Astrocyte of the spinal cord (primary cell): ENCODE results near the gene FBXW4.

ENCODE experiments used
- DNase-seq: peaks from one replicate; pipeline ENCODE4 v3.0.0; 2011; ENCODE audit warnings: low read depth, low spot score
- H3K4me3 ChIP-seq: 2 replicates; pipeline ENCODE4 v1.5.1; 2011; ENCODE audit warnings: low read depth, mild to moderate bottlenecking, low read length, moderate library complexity
- in situ Hi-C: cut with HindIII; loops from 2 replicates; pipeline ENCODE4 v1.10.0; 2017; ENCODE audit warnings: low sequenced_read_pairs
- TF ChIP-seq, protein P1 (sequence below): IDR thresholded peaks from 2 replicates; pipeline ENCODE4 v1.5.1; 2012; ENCODE audit warnings: low read depth, mild to moderate bottlenecking, low read length, inconsistent platforms

Gene FBXW4

DNA sequence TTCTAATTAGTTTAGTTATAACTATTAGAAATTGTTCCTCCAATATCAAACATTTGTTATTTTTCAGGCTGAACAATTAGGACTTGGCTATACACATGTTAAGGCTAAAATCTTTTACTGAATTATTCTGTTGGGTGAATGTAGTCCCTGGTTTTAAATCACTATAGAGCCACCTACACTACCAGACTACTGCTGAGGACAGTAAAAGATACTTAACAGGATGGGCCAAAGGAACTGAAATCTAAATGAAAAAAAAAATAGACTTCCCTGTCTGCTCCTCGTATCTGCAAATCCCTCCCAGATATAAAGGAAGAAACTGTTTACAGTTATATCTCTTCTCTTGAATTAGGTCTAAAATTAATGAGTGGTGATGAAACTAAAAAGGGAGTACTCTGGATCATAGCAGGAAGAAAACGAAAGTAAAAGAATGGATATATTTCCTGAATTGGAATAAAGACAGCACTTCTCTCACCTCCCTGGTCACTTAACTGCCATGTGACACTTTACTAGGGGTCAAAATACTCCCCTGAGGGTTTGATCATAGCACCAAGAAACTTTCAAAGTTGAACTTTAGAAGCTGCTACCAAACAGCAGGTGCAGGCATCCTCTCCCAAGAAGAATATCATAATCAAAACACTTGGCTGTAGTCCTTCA is 12.7 kb downstream of the FBXW4 start:
- H3K4me3 ChIP-seq, result no peak overlapping the region

DNA sequence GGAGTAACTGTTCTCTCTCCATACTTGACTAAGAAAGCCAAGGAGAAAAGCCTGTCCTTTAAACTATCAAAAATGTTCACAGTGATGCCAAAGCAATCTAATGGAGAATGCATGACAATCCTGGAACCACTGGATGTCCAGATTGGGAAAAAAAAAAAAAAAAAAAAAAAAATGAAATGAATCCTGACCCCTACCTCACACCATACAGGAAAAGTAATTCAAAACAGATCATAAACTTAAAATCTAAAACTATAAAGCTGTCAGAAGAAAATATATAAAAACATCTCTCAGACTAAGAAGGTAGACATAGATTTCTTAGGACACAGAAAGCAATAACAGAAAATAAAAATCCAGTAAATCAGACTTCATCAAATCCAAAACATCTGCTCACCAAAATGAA is 18.4 kb downstream of the FBXW4 start:
- no peak for DNase-seq
- in situ Hi-C loops, result no loop called here
- TF ChIP-seq, protein P1, sequence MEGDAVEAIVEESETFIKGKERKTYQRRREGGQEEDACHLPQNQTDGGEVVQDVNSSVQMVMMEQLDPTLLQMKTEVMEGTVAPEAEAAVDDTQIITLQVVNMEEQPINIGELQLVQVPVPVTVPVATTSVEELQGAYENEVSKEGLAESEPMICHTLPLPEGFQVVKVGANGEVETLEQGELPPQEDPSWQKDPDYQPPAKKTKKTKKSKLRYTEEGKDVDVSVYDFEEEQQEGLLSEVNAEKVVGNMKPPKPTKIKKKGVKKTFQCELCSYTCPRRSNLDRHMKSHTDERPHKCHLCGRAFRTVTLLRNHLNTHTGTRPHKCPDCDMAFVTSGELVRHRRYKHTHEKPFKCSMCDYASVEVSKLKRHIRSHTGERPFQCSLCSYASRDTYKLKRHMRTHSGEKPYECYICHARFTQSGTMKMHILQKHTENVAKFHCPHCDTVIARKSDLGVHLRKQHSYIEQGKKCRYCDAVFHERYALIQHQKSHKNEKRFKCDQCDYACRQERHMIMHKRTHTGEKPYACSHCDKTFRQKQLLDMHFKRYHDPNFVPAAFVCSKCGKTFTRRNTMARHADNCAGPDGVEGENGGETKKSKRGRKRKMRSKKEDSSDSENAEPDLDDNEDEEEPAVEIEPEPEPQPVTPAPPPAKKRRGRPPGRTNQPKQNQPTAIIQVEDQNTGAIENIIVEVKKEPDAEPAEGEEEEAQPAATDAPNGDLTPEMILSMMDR, result no peak
- H3K4me3 ChIP-seq, result no peak overlapping the region

More for the DNA sequence above, 12.7 kb downstream of the FBXW4 start:
- DNase-seq, result peak; percentile 14
- TF ChIP-seq, protein P1, result no peak
- in situ Hi-C loops, result no loop called here

- H3K4me3 ChIP-seq, result no peak overlapping the region
- TF ChIP-seq, protein P1, result no peak
- in situ Hi-C loops, result no loop called here
- no peak for DNase-seq
Observed at GRCh38 chr10:101675115-101675514, 19.9 kb downstream of the FBXW4 start.

- TF ChIP-seq, protein P1, result no peak
- DNase-seq, result no peak
- in situ Hi-C loops, result no loop called here
- H3K4me3 ChIP-seq, result no peak overlapping the region
Observed at GRCh38 chr10:101672536-101672935, 22.4 kb downstream of the FBXW4 start.

- no peak overlapping the region for H3K4me3 ChIP-seq
- TF ChIP-seq, protein P1, result no peak
- DNase-seq, result no peak
- in situ Hi-C loops, result no loop called here
Observed at GRCh38 chr10:101671453-101671852, 23.5 kb downstream of the FBXW4 start.

- no peak overlapping the region for H3K4me3 ChIP-seq
- TF ChIP-seq, protein P1, result no peak
- in situ Hi-C loops, result no loop called here
- no peak for DNase-seq
Observed at GRCh38 chr10:101670635-101671034, 24.3 kb downstream of the FBXW4 start.
